Activated T-cell treated with anti-CD3 and anti-CD28 coated beads for 4 hours (primary cell): ENCODE data around the gene TBX19.

Experiments
- DNase-seq: peaks from one replicate; pipeline ENCODE4 v3.0.0-alpha.2; 2020

TBX19 gene

DNA sequence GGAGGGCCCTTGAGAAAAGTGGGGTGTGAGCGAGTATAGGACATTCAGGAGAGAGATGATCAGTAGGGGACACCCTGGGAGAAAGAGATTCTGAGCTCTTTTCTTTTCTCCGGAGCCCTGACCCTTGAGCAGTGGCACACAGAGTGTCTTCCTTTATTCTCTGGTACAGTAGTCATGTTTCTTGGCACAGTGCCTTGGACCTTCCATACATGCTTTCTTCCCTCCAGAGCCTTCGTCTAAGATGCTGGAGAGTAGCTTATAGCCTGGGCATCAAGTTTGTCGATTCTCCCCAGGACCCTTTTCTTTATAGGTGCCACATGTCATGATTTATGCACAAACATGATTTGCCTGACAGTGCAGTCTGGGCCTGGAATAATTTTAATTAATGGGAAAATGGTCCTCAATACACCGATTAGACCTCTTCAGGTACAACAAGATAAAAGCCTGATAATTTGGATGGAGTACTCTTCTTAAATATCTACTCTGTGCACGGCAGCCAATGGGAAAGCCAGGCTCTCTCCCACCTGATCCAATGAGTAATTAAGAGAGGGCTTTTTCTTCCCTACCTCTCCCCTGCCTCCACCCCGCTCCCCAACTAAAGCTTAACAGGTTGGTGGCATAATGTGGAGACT is at the start of gene TBX19:
TBX19 (plus strand) TSS at position 582 of the 632 bp plus-strand sequence. CDS start 214 bp downstream, outside the sequence.
- DNase-seq = no peak

DNA sequence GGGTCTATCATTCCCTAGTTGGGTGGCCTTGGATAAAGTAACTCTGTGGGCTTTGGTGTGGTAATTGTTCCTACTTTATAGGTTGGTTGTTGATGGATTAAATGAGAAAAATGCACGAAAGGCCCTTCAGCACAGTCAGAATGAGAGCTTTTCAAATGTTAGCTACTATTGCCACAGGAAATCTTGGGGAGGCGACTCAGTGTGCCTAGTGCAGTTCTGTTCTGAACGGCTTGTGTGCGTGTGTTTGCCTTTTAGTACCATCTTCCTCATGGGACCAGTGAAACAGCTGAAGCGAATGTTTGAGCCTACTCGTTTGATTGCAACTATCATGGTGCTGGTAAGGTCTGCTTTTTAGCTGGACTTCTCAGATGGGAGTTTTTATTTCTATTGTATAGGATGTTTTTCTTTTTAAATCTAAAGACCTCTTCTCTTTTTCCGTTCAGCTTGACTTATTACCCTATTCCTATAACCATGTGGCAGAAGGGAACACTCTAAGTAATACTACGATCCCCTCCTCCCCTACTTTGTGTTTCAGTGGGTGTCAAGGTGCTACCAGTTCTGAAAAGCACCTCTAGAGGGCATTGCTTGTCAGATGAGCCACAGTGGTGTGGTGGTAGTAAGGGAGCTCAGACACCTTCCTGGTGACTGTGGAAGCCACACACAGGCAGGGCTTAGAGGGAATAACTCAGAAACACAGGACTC is 45.7 kb upstream of the TBX19 start:
- peak; percentile 14 for DNase-seq

DNA sequence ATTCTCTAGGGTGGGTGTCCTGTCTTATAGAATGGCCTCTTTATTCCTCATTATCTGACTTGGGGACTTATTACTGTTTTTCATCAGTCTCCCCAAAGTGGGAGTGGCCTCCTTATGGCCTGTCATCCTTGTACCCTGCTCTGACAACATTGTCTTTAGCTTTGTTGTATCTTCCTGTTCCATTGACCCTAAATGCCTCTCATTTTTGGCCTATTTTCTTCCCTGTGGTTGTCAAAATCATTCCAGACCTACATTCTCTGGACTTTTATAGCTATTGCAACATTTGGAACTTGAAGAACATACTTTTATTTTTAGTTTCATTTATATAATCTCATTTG is 45.2 kb upstream of the TBX19 start:
- DNase-seq = no peak

DNA sequence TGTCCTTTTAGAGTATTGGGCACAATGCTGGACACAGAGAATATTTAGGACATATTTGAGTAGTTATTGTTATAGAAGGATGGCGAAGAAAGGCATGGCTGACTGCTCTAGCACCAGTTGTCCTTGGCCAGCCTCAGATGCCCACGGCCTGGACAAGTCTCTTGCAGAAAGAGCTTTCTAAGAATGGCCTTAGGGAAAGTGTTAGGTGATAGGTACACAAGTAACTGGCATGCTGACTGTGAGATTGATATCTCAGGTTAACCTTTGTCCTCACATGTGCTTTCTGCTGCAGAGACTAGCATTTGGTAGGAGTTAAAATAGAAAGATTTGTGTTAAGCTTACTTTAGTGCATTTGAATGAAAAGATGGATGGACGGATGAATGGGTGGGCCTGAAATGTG is 44.7 kb upstream of the TBX19 start:
- no peak for DNase-seq

DNA sequence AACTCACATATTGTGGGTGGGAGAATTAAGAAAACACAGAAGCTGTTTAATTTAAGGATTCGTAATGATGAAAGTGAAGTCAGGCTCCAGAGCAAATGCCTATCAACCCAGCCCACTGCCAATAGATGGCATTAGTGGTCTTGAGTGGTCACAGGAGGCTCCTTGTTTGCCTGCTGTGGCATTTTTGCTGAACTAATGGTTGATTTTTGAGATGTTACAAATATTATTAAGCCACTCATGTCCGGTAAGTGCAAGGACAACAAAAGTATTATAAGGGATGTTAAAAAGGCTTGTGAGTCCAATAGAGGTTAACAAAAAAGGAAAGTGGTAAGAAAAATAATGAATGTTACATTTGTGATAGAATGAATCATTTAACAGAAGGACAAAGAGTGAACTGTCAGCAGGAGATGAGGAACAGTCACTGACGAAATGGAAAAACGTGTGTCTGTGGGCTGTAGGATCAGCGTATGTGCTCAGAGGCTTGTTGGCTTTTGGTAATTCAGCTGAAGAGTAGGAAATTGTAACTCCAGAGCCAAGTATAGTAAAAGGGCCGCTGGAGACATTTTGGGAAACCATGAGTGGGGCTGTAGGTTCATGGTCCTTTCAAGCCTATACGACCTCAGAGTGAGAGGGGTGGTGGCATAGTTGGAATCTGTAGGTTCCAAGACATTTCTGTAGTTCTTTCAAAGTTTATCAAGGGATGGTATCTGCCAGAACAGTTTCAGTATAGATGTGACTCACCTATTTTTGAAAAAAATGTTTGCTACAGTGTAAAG is 43.7 kb upstream of the TBX19 start:
- DNase-seq = no peak

DNA sequence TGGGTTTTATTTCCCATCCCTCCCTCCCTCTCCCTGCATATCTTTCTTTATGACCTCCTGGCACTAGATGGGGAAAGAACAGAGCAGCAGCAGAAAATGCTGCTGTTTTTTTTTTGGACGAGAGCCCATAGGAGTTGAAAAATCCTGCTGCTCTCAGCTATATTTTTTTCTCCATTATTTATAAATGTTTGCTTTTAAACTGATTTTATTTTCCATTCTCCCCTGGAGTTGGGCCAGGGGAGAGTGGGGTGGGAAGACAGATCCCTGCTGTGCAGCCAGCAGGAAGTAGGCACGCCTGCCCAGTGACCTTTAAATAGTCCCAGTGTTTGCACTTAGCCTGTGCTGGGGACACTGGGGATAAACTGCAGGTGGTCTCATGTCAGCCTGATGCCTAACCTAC is 37.5 kb upstream of the TBX19 start:
- DNase-seq = no peak

DNA sequence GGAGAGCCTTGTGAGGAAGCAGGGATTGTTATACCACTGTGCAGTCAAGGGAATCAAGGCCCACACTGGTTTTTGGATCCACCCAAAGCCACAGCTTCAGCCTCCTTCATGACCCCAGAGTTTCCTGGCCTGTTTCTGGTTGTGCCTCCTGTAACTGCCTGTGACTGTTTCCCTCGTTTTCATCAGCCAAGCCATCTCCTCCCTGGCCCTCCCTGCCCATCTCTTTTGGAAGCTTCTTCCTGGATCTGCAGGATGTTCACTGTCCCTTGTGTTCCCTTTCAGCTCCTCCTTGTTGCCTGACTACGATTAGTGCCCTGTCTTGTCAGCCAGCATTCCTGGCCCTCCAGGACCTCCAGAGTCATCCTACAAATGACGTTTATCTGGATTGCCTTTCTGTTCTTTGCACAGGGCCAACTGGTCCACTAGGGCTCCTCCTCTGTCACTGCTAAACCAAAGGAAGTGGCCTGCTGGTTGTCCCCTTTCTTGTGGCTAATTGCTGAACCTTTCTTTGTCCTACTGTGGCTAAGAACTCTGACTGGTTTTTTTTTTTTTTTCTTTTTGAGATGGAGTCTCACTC is 37.0 kb upstream of the TBX19 start:
- no peak for DNase-seq

DNA sequence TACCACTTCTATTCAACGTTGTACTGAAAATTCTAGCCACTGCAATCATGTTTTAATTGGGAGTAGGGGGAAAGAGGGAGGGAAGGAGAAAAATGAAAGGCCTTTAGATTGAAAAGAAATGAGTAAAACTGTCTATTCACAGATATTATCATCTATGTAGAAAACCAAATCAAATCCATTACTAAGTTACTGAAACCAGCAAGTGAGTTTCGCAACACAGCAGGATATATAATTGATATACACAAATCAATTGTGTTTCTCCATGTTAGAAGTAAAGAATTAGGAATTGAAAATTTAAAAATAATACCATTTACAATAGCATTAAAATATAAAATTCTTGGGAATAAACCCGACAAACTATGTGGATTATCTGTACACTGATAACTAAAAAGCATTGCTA is 35.6 kb upstream of the TBX19 start:
- no peak for DNase-seq

DNA sequence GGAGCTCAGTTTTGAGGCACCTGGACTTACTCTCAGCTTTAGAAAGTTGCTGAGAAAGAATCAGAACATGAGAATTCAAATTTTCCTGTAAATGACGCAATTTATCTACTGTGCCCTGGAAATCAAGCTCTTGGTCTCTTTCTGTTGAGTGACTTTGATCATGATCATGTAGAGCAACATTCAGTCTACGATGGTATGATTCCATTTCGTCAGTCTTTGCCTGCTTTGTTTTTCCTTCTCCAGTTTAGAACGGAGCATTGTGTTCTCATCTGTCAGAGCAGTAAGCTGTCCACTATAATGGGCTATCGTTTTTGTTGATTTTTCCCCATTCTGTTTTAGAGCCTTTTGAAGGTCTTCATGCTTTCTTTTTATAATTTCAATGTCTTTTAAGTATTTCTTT is 34.2 kb upstream of the TBX19 start:
- no peak for DNase-seq

DNA sequence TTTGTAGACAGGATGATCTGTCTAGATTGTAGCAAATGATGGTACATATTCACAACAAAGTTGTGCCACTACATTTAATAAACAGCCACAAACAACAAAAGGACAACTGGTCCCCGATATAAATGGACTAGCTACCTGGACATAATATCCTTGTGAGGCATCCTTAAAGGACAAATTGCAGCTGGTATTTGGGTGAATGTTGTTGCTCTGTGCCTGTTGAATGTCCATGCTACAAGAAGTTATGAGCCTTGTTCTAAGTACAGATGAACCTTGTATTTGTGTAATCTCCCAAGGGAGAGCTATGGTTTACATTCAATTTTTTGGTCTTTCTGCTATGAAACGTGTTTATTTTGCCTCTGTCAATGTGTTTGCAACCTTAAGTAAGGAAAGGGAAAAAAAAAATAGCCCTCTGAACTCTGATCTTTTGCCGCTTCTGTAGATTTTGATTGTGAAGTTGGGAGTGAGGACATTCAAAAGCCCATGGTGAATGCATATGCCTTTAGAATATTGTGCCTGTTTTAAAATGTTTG is 28.4 kb upstream of the TBX19 start:
- no peak for DNase-seq

DNA sequence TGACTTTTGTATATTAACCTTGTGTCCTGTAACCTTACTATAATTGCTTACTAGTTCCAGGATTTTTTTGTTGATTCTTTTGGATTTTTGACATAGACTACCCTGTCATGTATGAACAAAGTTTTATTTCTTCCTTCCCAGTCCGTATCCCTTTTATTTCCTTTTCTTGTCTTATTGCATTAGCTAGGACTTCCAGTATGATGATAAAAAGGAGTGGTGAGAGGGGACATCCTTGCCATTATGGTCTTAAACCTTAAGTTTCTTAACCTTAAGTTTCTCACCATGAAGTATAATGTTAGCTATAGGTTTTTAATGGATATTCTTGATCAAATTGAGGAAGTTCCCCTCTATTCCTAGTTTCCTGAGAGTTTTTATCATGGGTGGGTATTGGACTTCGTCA is 24.5 kb upstream of the TBX19 start:
- no peak for DNase-seq

DNA sequence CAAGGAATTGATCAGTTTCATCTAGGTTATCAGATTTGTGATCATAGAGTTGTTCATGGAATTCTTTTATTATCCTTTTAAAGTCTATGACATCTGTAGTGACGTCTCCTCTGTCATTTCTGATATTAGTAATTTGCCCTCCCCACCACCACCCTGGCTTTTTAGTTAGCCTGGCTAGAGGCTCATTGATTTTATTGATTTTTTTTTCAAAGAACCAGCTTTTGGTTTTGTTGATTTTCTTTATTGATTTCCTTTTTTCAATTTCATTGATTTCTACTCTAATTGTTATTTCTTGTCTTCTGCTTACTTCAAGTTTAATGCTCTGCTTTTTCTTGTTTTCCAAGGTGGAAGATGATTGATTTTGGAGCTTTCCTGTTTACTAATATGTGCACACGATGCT is 23.3 kb upstream of the TBX19 start:
- DNase-seq = no peak

DNA sequence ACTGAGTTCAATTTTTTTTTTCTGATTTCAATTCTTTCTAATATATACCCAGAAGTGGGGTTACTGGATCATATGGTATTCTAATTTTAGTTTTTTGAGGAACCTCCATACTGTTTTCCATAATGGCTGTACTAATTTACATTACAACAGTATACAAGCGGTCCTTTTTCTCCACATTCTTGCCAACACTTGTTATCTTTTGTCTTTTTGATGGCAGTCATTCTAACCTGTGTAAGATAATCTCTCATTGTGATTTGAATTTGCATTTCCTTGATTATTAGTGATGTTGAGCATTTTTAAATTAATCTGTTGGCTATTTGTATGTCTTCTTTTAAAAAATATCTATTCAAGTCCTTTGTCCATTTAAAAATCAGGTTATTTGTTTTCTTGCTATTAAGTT is 21.1 kb upstream of the TBX19 start:
- DNase-seq = no peak

DNA sequence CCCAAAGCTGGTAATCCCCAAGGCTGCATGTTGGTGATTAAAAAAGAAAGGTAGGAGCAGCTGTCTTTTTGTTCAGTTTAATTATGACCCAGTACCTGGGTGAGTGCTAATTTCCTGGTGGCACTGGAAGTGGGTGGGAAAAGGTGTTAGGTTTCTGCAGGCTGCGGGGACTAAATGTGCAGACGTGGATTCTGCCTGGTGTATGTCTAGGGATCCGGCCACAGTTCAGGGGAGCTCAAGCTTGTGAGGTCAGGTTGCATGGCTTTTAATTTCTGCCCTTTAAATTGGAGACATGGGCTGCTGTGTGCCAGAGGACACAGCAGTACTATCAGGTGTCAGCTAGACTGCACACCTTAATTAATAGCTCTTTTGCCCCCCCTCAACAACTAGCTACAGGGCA is 20.3 kb upstream of the TBX19 start:
- no peak for DNase-seq

DNA sequence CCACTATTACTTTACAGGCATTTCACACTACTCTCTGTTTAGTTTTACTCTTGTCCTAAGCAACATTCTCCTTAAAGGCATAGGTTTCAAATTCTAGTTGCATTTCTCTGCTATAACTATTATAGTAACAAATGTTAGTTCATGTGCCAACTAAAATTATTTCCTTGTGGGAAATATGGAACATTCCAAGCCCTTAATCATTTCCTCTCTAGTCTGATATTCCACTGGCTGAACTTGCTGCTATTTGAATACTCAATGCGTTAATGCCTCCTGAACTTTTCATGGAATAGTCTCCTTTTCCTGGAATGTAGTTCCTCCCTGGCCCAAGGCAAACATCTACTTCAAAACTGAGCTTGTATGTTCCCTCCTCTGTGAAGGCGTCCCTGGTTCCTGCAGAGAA is 19.3 kb upstream of the TBX19 start:
- no peak for DNase-seq

DNA sequence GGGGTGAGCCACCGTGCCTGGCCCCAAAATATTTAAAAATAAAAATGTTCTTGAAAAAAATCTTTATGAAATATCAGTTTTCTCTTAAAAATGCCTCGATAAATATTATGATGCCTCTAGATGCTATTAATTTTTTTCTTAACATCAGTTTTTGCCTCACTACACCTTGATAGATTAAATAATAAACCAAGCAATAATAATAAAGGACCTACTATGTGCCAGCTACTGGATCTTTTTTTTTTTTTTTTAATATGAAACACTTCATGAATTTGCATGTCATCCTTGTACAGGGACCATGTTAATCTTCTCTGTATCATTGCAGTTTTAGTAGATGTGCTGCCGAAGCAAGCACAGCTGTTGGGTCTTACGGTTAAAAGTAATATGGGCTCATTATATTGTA is 17.5 kb upstream of the TBX19 start:
- DNase-seq = no peak

DNA sequence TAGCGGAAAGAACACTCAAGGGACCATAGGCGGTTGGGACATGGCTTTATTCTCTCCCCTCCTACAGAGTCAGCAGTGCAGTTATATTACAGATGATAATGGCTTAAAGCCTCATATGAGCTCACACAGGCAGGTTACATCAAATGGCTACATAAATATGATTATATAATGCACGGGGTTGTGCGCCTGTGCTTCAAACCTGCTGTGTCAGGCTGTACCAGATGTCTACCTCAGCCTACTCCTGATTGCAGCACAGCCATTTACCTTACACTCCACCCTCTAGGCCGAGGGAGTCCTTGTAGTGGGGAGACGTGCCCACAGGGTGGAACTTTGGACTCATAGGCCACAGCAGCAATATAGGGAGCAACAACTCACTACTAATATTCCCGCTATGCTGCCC is 16.4 kb upstream of the TBX19 start:
- DNase-seq = no peak

DNA sequence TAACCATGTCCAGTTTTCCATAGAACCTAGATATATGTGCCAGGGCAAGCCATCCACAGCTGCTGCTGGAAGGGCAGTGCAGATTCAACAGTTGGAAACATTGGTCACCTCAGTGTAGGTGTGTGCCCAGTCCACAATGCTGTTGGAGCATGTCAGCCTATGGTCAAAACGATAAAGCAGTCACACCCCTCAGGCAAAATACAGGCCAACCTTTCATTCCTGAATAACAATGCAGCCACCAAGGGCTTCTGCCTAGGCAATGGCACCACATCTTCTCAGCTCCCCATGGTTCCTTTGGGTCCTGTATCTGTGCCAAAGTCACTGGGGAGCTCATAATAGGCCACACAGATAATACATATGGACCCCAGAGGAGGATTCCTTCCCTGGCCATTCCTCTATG is 15.1 kb upstream of the TBX19 start:
- DNase-seq = no peak

DNA sequence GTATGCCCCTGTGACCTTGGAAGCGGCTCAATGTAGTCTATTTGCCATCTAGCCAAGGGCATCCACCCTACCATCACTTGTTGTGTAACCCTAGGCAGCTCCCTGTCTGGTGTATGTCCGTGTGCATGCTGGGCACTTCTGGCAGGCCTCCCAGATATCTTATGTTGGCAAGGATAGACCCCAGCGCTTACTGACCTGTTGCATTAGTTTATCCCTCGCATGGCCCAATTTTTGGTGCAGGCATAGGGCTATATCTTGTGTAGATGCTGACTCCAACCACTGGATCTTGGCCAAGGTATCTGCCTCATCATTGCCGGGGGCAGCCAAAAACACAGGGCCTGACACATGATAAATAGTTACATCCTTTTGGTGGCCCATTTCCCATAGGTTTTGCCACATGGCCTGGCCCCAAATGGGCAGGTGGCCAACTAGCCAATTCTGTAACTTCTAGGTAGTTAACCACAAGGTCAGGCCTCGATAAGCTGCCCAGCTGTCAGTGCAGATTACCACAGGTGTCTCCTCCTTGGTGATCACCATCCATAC is 14.0 kb upstream of the TBX19 start:
- no peak for DNase-seq

DNA sequence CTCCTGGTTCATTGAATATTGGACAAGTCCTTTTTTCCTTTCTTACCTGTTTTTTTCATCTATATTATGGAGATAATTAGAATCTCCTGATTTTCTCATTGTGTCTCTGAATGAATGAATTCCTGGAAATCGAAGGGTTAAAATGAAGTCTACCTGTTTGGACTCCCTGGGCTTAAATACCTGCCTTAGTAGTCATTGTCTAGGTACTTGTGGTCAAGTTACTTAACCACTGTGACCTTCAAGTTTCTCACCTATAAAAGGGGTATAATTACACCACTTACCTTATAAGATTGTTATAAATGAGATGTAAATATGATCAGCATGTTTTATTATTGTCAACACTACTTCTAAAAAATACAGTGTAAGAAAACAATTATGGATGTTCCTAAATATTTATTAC is 9.0 kb upstream of the TBX19 start:
- no peak for DNase-seq

DNA sequence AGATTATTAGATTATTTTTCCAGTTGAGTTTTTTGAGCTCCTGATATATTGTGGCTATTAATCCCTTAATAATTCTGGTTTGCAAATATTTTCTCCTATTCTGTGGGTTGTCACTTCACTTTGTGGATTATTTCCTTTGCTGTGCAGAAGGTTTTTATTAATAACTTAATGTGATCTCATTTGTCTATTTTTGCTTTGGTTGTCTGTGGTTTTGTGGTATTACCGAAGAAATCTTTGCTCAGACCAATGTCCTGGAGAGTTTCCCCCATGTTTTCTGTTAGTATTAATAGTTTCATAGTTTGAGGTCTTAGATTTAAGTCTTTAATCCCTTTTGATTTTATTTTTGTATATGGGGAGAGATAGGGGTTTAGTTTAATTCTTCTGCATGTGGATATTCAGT is 7.1 kb upstream of the TBX19 start:
- DNase-seq = no peak

DNA sequence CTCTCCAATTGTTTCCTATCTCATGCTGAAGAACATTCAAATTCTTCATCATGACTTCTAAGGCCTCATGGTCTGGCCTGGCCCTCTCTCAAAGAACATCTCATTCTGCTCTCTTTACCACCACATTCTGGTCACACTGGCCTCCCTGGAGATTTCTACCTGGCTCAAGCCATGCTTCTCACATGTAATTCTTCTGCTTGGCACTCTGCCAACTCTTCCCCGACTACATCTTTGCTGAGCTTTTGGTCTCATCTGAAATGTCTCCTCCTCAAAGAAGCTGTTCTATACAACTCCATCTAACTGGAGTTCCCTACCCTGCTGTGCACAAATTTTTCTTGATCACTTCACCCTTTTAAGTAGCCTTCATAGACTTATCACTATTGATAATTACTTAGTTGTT is 1.4 kb upstream of the TBX19 start:
- no peak for DNase-seq

DNA sequence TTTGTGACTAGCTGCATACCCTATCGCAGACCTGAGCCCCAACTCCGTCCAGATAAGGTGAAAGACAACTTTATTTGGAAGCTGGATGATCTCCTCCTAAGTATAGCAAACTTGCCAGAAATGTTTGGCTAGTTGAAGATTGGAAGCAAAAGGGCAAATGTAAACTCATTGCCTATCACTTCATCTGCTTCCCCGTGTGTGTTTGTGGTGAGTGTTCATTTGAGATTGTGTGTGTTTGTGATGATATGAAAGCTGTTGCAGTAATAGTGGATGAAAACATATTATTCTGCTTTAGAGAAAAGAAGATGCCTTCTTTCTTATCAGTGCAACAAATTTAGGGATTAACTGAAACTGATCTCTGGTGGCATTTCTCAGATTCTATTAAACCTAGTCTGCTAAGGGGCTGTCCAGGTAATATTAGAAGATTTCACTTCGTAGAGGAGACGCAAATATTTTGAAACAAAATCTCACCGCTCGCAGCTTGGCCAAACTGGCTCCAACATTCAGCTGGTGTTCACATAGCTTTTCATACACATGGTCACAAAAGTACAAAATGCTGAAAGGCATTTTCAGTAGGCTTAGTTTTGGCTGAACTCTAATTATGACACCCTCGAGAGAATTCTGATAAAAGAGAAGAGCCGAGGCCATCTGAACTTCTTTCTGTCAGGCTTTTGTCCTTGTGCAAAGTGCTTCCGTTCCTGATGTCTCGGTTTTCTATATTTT is 1.1 kb downstream of the TBX19 start:
- DNase-seq = no peak
